OCI-LY1 (cell line): ENCODE measurements around the gene CAMK2D.
"Not testable (repeated sequence)": the region's sequence is repeated elsewhere in the genome, so short reads cannot be mapped to it uniquely, and the experiment has no call there.

ENCODE experiments used
- H2AFZ ChIP-seq: fragments of 200-600 bp; sonication (generic), shearing (Covaris generic); 2 replicates; pipeline ENCODE4 v1.6.0; 2014; ENCODE audit warnings: antibody characterized with exemption, mild to moderate bottlenecking, low read length
- H3F3A ChIP-seq: fragments of 200-600 bp; sonication (generic), shearing (Covaris generic); 2 replicates; pipeline ENCODE4 v1.6.0; 2014; ENCODE audit warnings: mild to moderate bottlenecking, antibody characterized with exemption, low read length, moderate library complexity; ENCODE audit not compliant: insufficient read depth
- H3K27ac ChIP-seq: fragments of 200-600 bp; sonication (generic); 2 replicates; pipeline ENCODE4 v1.5.1; 2014; ENCODE audit warnings: low read length, mixed run types, mild to moderate bottlenecking, low read depth; ENCODE audit not compliant: poor library complexity, severe bottlenecking
- H3K27me3 ChIP-seq: fragments of 200-600 bp; sonication (generic); 2 replicates; pipeline ENCODE4 v1.6.0; 2014; ENCODE audit warnings: antibody characterized with exemption, mild to moderate bottlenecking, low read length, moderate library complexity; ENCODE audit not compliant: insufficient read depth
- H3K36me3 ChIP-seq: fragments of 200-600 bp; sonication (generic); 2 replicates; pipeline ENCODE4 v1.6.1; 2014; ENCODE audit warnings: mild to moderate bottlenecking, antibody characterized with exemption, low read length, moderate library complexity, mixed read lengths; ENCODE audit not compliant: insufficient read depth
- H3K4me1 ChIP-seq: fragments of 200-600 bp; sonication (generic); 2 replicates; pipeline ENCODE4 v1.5.1; 2014; ENCODE audit warnings: mild to moderate bottlenecking, low read length, moderate library complexity; ENCODE audit not compliant: insufficient read depth, severe bottlenecking
- H3K4me2 ChIP-seq: fragments of 200-600 bp; sonication (generic), shearing (Covaris generic); 2 replicates; pipeline ENCODE4 v1.6.1; 2014; ENCODE audit warnings: low read length
- H3K4me3 ChIP-seq: fragments of 200-600 bp; sonication (generic); 2 replicates; pipeline ENCODE4 v1.5.1; 2014; ENCODE audit warnings: low read length, low read depth, mild to moderate bottlenecking, mixed read lengths; ENCODE audit not compliant: poor library complexity, severe bottlenecking
- H3K79me2 ChIP-seq: fragments of 200-600 bp; shearing (Covaris generic); 2 replicates; pipeline ENCODE4 v1.6.1; 2016; ENCODE audit warnings: mixed run types, low read length, mixed read lengths; ENCODE audit not compliant: insufficient read depth
- H3K9ac ChIP-seq: fragments of 200-600 bp; sonication (generic), shearing (Covaris generic); 2 replicates; pipeline ENCODE4 v1.6.1; 2014; ENCODE audit warnings: mild to moderate bottlenecking, low read length, mixed read lengths
- H3K9me2 ChIP-seq: fragments of 200-600 bp; sonication (generic), shearing (Covaris generic); 2 replicates; pipeline ENCODE4 v1.6.1; 2014; ENCODE audit warnings: low read depth, mild to moderate bottlenecking, low read length, mixed read lengths
- H3K9me3 ChIP-seq: fragments of 200-600 bp; shearing (Covaris generic); 2 replicates; pipeline ENCODE4 v1.6.1; 2014; ENCODE audit warnings: low read length, mixed read lengths
- H4K20me1 ChIP-seq: fragments of 200-600 bp; sonication (generic), shearing (Covaris generic); 2 replicates; pipeline ENCODE4 v1.6.0; 2016; ENCODE audit warnings: mild to moderate bottlenecking, low read length; ENCODE audit not compliant: insufficient read depth
- EZH2 ChIP-seq: fragments of 200-600 bp; sonication (generic), shearing (Covaris generic); IDR thresholded peaks from 2 replicates; pipeline ENCODE4 v1.8.0; 2017; ENCODE audit warnings: borderline replicate concordance, mixed run types, mild to moderate bottlenecking, antibody characterized with exemption, low read length, moderate library complexity, mixed read lengths
- TF ChIP-seq, protein P1 (sequence below): fragments of 200-600 bp; sonication (generic), shearing (Covaris generic); IDR thresholded peaks from 2 replicates; pipeline ENCODE4 v1.5.1; 2017; ENCODE audit warnings: mild to moderate bottlenecking, antibody characterized with exemption, low read length, moderate library complexity, mixed read lengths

Gene CAMK2D

DNA sequence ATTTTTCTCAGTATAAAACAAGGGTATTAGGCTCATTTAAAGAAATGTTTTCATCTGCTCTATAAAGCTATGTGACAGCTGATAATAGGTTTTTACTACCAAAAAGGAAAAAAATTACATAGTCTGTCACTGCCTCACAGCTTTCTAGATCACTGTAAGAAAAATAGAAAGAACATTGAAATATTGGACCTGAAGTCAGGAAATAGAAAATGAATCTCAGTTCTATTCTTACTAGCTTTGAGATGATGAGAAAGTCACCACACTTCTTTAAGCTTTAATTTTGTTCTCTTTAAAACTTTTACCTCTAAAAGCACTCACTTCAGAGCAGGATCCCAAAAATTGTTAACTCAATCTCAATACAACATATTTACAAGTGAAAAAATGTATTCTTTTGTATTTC is 45.3 kb upstream of the CAMK2D start:
- no peak for TF ChIP-seq EZH2
- TF ChIP-seq, protein P1, sequence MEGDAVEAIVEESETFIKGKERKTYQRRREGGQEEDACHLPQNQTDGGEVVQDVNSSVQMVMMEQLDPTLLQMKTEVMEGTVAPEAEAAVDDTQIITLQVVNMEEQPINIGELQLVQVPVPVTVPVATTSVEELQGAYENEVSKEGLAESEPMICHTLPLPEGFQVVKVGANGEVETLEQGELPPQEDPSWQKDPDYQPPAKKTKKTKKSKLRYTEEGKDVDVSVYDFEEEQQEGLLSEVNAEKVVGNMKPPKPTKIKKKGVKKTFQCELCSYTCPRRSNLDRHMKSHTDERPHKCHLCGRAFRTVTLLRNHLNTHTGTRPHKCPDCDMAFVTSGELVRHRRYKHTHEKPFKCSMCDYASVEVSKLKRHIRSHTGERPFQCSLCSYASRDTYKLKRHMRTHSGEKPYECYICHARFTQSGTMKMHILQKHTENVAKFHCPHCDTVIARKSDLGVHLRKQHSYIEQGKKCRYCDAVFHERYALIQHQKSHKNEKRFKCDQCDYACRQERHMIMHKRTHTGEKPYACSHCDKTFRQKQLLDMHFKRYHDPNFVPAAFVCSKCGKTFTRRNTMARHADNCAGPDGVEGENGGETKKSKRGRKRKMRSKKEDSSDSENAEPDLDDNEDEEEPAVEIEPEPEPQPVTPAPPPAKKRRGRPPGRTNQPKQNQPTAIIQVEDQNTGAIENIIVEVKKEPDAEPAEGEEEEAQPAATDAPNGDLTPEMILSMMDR = no peak
- H3F3A ChIP-seq = no peaks in the 10 kb centered on the region
- no peak overlapping the region for H3K9ac ChIP-seq
- H4K20me1 ChIP-seq = no peaks in the 10 kb centered on the region
- no peak overlapping the region for H2AFZ ChIP-seq
- no peaks in the 10 kb centered on the region for H3K9me2 ChIP-seq
- peaks cover 4% of the 10 kb centered on the region for H3K9me3 ChIP-seq
- no peaks in the 10 kb centered on the region for H3K79me2 ChIP-seq
- H3K27me3 ChIP-seq = no peaks in the 10 kb centered on the region
- no peak overlapping the region for H3K27ac ChIP-seq
- no peak overlapping the region for H3K4me2 ChIP-seq
- no peak overlapping the region for H3K4me3 ChIP-seq
- H3K4me1 ChIP-seq = no peaks in the 10 kb centered on the region
- no peaks in the 10 kb centered on the region for H3K36me3 ChIP-seq

DNA sequence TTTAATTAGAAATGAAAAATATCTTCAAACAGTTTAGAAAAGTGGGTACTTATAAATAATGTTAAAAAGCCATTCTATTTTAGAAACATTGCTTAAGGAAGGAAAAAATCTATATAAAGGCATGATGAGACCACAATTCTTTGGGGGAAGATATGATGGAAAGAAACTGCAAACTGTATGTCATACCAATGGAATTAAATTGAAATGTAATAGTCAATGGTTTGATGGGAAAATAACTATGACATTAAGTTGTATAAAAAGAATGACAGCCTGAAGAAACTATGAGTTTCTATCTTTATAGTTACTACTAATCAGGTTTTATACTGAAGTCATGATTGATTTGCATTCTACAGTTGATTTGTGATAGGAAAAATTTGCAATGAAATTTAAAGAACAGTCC is 40.3 kb upstream of the CAMK2D start:
- H3K9me3 ChIP-seq = peaks cover 4% of the 10 kb centered on the region
- no peaks in the 10 kb centered on the region for H3K27me3 ChIP-seq
- TF ChIP-seq, protein P1 = no peak
- TF ChIP-seq EZH2 = no peak
- no peak overlapping the region for H3K4me2 ChIP-seq
- H2AFZ ChIP-seq = no peak overlapping the region
- no peaks in the 10 kb centered on the region for H3K4me1 ChIP-seq
- no peaks in the 10 kb centered on the region for H4K20me1 ChIP-seq
- no peaks in the 10 kb centered on the region for H3K79me2 ChIP-seq
- H3K4me3 ChIP-seq = no peak overlapping the region
- no peaks in the 10 kb centered on the region for H3F3A ChIP-seq
- no peaks in the 10 kb centered on the region for H3K36me3 ChIP-seq
- no peak overlapping the region for H3K9ac ChIP-seq
- no peak overlapping the region for H3K27ac ChIP-seq
- H3K9me2 ChIP-seq = no peaks in the 10 kb centered on the region

DNA sequence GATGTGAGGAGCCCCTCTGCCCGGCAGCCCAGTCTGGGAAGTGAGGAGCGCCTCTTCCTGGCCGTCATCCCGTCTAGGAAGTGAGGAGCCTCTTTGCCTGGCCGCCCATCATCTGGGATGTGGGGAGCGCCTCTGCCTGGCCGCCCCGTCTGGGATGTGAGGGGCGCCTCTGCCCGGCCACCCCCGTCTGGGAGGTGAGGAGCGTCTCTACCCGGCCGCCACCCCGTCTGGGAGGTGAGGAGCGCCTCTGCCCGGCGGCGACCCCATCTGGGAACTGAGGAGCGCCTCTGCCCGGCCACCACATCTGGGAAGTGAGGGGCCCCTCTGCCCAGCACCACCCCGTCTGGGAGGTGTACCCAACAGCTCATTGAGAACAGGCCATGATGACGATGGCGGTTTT is 34.8 kb upstream of the CAMK2D start:
- H3K27ac ChIP-seq, H3K36me3 ChIP-seq, H3K9me2 ChIP-seq, H3K4me1 ChIP-seq, H3F3A ChIP-seq, H3K79me2 ChIP-seq, H3K9me3 ChIP-seq, H3K9ac ChIP-seq, H2AFZ ChIP-seq, H3K4me3 ChIP-seq, H4K20me1 ChIP-seq, H3K4me2 ChIP-seq, H3K27me3 ChIP-seq: not testable (repeated sequence)

DNA sequence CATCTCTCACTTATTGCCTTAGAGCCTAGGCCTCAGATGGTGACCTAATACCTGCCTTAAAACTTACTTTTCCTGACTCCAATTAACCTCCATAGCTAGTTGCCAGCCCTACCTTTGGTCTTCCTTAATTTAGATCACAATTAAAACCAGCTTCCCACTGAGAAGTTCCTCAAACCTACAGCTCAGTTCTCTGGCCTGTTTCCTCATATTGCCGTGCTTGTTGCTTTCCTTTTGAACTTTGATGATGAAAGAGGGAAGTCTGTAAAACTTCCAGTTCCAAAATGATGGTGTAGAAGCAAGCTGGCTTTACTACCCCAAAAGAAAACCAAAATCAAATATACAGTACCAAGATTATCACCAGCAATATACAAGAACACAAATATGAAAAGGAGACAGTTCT is 28.9 kb upstream of the CAMK2D start:
- no peaks in the 10 kb centered on the region for H3K9me2 ChIP-seq
- H3K9ac ChIP-seq = no peak overlapping the region
- H3K4me2 ChIP-seq = no peak overlapping the region
- no peak for TF ChIP-seq EZH2
- TF ChIP-seq, protein P1 = no peak
- no peaks in the 10 kb centered on the region for H3F3A ChIP-seq
- no peaks in the 10 kb centered on the region for H3K4me1 ChIP-seq
- no peak overlapping the region for H3K27ac ChIP-seq
- no peaks in the 10 kb centered on the region for H3K79me2 ChIP-seq
- no peak overlapping the region for H2AFZ ChIP-seq
- H3K4me3 ChIP-seq = no peak overlapping the region
- no peaks in the 10 kb centered on the region for H3K27me3 ChIP-seq
- no peaks in the 10 kb centered on the region for H3K36me3 ChIP-seq
- 0 out of 2 replicates have a peak, but pooled peaks cover 3% of the 10 kb centered on the region for H3K9me3 ChIP-seq
- no peaks in the 10 kb centered on the region for H4K20me1 ChIP-seq
